Naive thymus-derived CD4-positive, alpha-beta T cell (primary cell): Measurements from ENCODE around the gene NAA20. TPM values are rescaled to one million over a fixed set of nuclear protein-coding genes. Genes with fewer than 3 reads are reported as not detected.
A peak's percentile ranks its signal among the peaks of the same experiment; 100 is the strongest.

ENCODE experiments used
- ATAC-seq: fragments of 150-1000 bp; cut with Tn5 transposase; 2 replicates; pipeline ENCODE4 v1.10.0; 2021; ENCODE audit warnings: mild to moderate bottlenecking, moderate library complexity
- CTCF ChIA-PET: fragments of 350-600 bp; sonication (Branson Sonifier 250); formaldehyde crosslinking; loops from one replicate; lab custom pipeline; 2021; ENCODE audit warnings: antibody characterized with exemption; lab: Charles Lee
- POLR2A ChIA-PET: fragments of 350-600 bp; sonication (Branson Sonifier 250); formaldehyde crosslinking; loops from one replicate; lab custom pipeline; 2021; ENCODE audit warnings: antibody characterized with exemption, inconsistent platforms; lab: Charles Lee
- DNase-seq, 9 donors: peaks; one replicate each; pipeline versions ENCODE4 v3.0.0 to v3.0.0-alpha.2; 2020 to 2022; ENCODE audit warnings: mixed read lengths in 1 of 9
- H3K27ac ChIP-seq: one replicate; pipeline ENCODE4 v1.7.0; 2013; ENCODE audit warnings: mild to moderate bottlenecking, low read depth, low read length, moderate library complexity
- H3K27me3 ChIP-seq, 2 donors: one replicate each; pipeline ENCODE4 v1.7.0; 2013; ENCODE audit warnings: low read length in 2 of 2, mild to moderate bottlenecking in 2 of 2, moderate library complexity in 2 of 2; ENCODE audit not compliant: control insufficient read depth in 2 of 2, insufficient read depth in 2 of 2
- H3K36me3 ChIP-seq, 3 experiments: 1 replicate in 2 of 3; 2 replicates in 1 of 3; pipeline ENCODE4 v1.7.0; 2013; ENCODE audit warnings: low read length in 3 of 3, mild to moderate bottlenecking in 3 of 3, moderate library complexity in 1 of 3; ENCODE audit not compliant: insufficient read depth in 3 of 3, control insufficient read depth in 2 of 3
- H3K4me1 ChIP-seq, 2 donors: one replicate each; pipeline ENCODE4 v1.7.0; 2013; ENCODE audit warnings: low read length in 2 of 2, mild to moderate bottlenecking in 2 of 2, moderate library complexity in 1 of 2; ENCODE audit not compliant: control insufficient read depth in 2 of 2, insufficient read depth in 2 of 2
- H3K4me3 ChIP-seq: 2 replicates; pipeline ENCODE4 v1.7.0; 2013; ENCODE audit warnings: mild to moderate bottlenecking, low read length
- H3K9me3 ChIP-seq, 3 experiments: 1 replicate in 2 of 3; 2 replicates in 1 of 3; pipeline ENCODE4 v1.7.0; 2013; ENCODE audit warnings: low read length in 3 of 3; ENCODE audit not compliant: control insufficient read depth in 2 of 3
- H3K27ac Mint-ChIP-seq, 9 donors: one replicate each; pipeline ENCODE4 v1.8.0; 2020 to 2022; ENCODE audit warnings: mixed read lengths in 9 of 9, mild to moderate bottlenecking in 8 of 9, moderate library complexity in 5 of 9, inconsistent platforms in 2 of 9
- H3K27me3 Mint-ChIP-seq, 5 donors: one replicate each; pipeline ENCODE4 v1.8.0; 2021 to 2022; ENCODE audit warnings: mixed read lengths in 5 of 5, mild to moderate bottlenecking in 1 of 5
- H3K36me3 Mint-ChIP-seq, 5 donors: one replicate each; pipeline ENCODE4 v1.8.0; 2020 to 2022; ENCODE audit warnings: mixed read lengths in 5 of 5, mild to moderate bottlenecking in 3 of 5, inconsistent platforms in 1 of 5
- H3K4me1 Mint-ChIP-seq, 7 donors: one replicate each; pipeline ENCODE4 v1.8.0; 2020 to 2022; ENCODE audit warnings: mixed read lengths in 7 of 7, mild to moderate bottlenecking in 3 of 7, inconsistent platforms in 1 of 7
- H3K4me3 Mint-ChIP-seq, 10 donors: one replicate each; pipeline ENCODE4 v1.8.0; 2020 to 2022; ENCODE audit warnings: mild to moderate bottlenecking in 10 of 10, mixed read lengths in 10 of 10, moderate library complexity in 6 of 10, inconsistent platforms in 2 of 10
- H3K9me3 Mint-ChIP-seq, 11 donors: one replicate each; pipeline ENCODE4 v1.8.0; 2020 to 2022; ENCODE audit warnings: mixed read lengths in 11 of 11, mild to moderate bottlenecking in 4 of 11, inconsistent platforms in 1 of 11, moderate library complexity in 1 of 11
- intact Hi-C, 2 donors: fragments of 100-400 bp; cut with micrococcal nuclease; formaldehyde crosslinking; loops; one replicate each; pipeline ENCODE4 v1.15.1; 2023
- polyA plus RNA-seq, 2 donors: library from polyadenylated mRNA; unstranded; fragments of 300-500 nt; fragmentation: Illumina TruSeq; gene quantifications; one replicate each; pipeline ENCODE4 v1.2.3, GENCODE V29; 2021
- total RNA-seq, 6 experiments: library from RNA in 5 of 6; stranded (reverse) in 5 of 6; gene quantifications; 1 replicate in 5 of 6; 2 replicates in 1 of 6; pipeline ENCODE4 v1.2.3 and lab custom pipeline; 2021 to 2026

NAA20 gene
- total and polyA plus RNA-seq, 7 experiments from 2014 or later, result 21.5 to 90.2 (median 29.6) TPM

GRCh38 chr20:19970256-19970765 lies 46.9 kb upstream of the NAA20 start:
- Histone ChIP-seq H3K4me3 (no peak overlapping the region), H3K4me1 (peaks cover 0 to 13% of the 10 kb centered on the region in 2 donors), H3K36me3 (no peaks in the 10 kb centered on the region), H3K9me3 (no peaks in the 10 kb centered on the region), H3K27ac (no peak overlapping the region), H3K27me3 (no peaks in the 10 kb centered on the region)
- Mint-ChIP-seq H3K27ac (no peak overlapping the region), H3K27me3 (peaks cover 0 to 3% (median 0%) of the 10 kb centered on the region in 5 donors), H3K36me3 (no peaks in the 10 kb centered on the region), H3K9me3 (peaks cover 0 to 3% (median 0%) of the 10 kb centered on the region in 11 donors), H3K4me1 (peaks cover 4 to 21% (median 15%) of the 10 kb centered on the region in 7 donors), H3K4me3 (no peak overlapping the region)
- CTCF ChIA-PET, result no interaction called here
- ATAC-seq (no peak), DNase-seq (no peak)
- intact Hi-C loops, result no loop called here
- POLR2A ChIA-PET, result no interaction called here

- Histone ChIP-seq H3K9me3 (no peaks in the 10 kb centered on the region), H3K27ac (no peak overlapping the region), H3K4me3 (no peak overlapping the region), H3K4me1 (peaks cover 0 to 13% of the 10 kb centered on the region in 2 donors), H3K36me3 (no peaks in the 10 kb centered on the region), H3K27me3 (no peaks in the 10 kb centered on the region)
- Mint-ChIP-seq H3K36me3 (no peaks in the 10 kb centered on the region), H3K27ac (no peak overlapping the region), H3K4me1 (peaks cover 4 to 21% (median 15%) of the 10 kb centered on the region in 7 donors), H3K9me3 (peaks cover 0 to 3% (median 0%) of the 10 kb centered on the region in 11 donors), H3K4me3 (no peak overlapping the region), H3K27me3 (peaks cover 0 to 3% (median 0%) of the 10 kb centered on the region in 5 donors)
- intact Hi-C loops, result no loop called here
- DNase-seq (no peak), ATAC-seq (no peak)
- ChIA-PET CTCF (no interaction called here), POLR2A (no interaction called here)
Observed at GRCh38 chr20:19971116-19971515, 46.0 kb upstream of the NAA20 start.

GRCh38 chr20:19973961-19974629 lies 43.1 kb upstream of the NAA20 start:
- Histone ChIP-seq H3K9me3 (no peaks in the 10 kb centered on the region), H3K27me3 (no peaks in the 10 kb centered on the region), H3K36me3 (no peaks in the 10 kb centered on the region), H3K27ac (no peak overlapping the region), H3K4me1 (peaks cover 0 to under 1% of the 10 kb centered on the region in 2 donors), H3K4me3 (no peak overlapping the region)
- ATAC-seq (peak; percentile 38), DNase-seq (no peak)
- Mint-ChIP-seq H3K4me1 (peaks cover 5 to 13% (median 12%) of the 10 kb centered on the region in 7 donors), H3K4me3 (no peak overlapping the region), H3K27me3 (peaks cover 0 to 3% (median 0%) of the 10 kb centered on the region in 5 donors), H3K36me3 (no peaks in the 10 kb centered on the region), H3K9me3 (peaks cover 0 to 3% (median 0%) of the 10 kb centered on the region in 11 donors), H3K27ac (no peak overlapping the region)
- intact Hi-C loops, result no loop called here
- ChIA-PET CTCF (no interaction called here), POLR2A (no interaction called here)

GRCh38 chr20:19974630-19975435 lies 42.3 kb upstream of the NAA20 start:
- Histone ChIP-seq H3K27me3 (no peaks in the 10 kb centered on the region), H3K9me3 (no peaks in the 10 kb centered on the region), H3K4me1 (no peaks in the 10 kb centered on the region), H3K36me3 (no peaks in the 10 kb centered on the region), H3K27ac (no peak overlapping the region), H3K4me3 (no peak overlapping the region)
- ChIA-PET POLR2A (no interaction called here), CTCF (no interaction called here)
- H3K4me1 Mint-ChIP-seq, result peaks cover 0 to 8% (median 7%) of the 10 kb centered on the region in 7 donors
- no peaks in the 10 kb centered on the region for H3K36me3 Mint-ChIP-seq
- no peak overlapping the region for H3K27ac Mint-ChIP-seq
- ATAC-seq (peak; percentile 82), DNase-seq (peak in 1 of 9 donors; percentile 30)
- intact Hi-C loops, result no loop called here
- no peak overlapping the region for H3K4me3 Mint-ChIP-seq
- peaks cover 0 to 2% (median 0%) of the 10 kb centered on the region in 11 donors for H3K9me3 Mint-ChIP-seq
- H3K27me3 Mint-ChIP-seq, result peaks cover 0 to 5% (median 0%) of the 10 kb centered on the region in 5 donors

- Mint-ChIP-seq H3K27ac (no peak overlapping the region), H3K27me3 (peaks cover 0 to 5% (median 0%) of the 10 kb centered on the region in 5 donors), H3K9me3 (peaks cover 0 to 2% (median 0%) of the 10 kb centered on the region in 11 donors), H3K36me3 (no peaks in the 10 kb centered on the region), H3K4me1 (peaks cover 0 to 8% (median 7%) of the 10 kb centered on the region in 7 donors), H3K4me3 (no peak overlapping the region)
- Histone ChIP-seq H3K36me3 (no peaks in the 10 kb centered on the region), H3K9me3 (no peaks in the 10 kb centered on the region), H3K27me3 (no peaks in the 10 kb centered on the region), H3K4me1 (no peaks in the 10 kb centered on the region), H3K4me3 (no peak overlapping the region), H3K27ac (no peak overlapping the region)
- ChIA-PET CTCF (no interaction called here), POLR2A (no interaction called here)
- DNase-seq (no peak), ATAC-seq (no peak)
- intact Hi-C loops, result no loop called here
Observed at GRCh38 chr20:19975436-19975799, 41.7 kb upstream of the NAA20 start.

- peaks cover 0 to 8% (median 7%) of the 10 kb centered on the region in 7 donors for H3K4me1 Mint-ChIP-seq
- H3K27ac Mint-ChIP-seq, result peak overlapping the region in 1 of 9 donors; percentile 73
- H3K4me3 ChIP-seq, result no peak overlapping the region
- no peak overlapping the region for H3K27ac ChIP-seq
- H3K4me1 ChIP-seq, result no peaks in the 10 kb centered on the region
- ATAC-seq (no peak), DNase-seq (no peak)
- ChIA-PET POLR2A (no interaction called here), CTCF (no interaction called here)
- intact Hi-C loops, result no loop called here
- H3K36me3 ChIP-seq, result no peaks in the 10 kb centered on the region
- H3K9me3 Mint-ChIP-seq, result peaks cover 0 to 2% (median 0%) of the 10 kb centered on the region in 11 donors
- H3K27me3 ChIP-seq, result no peaks in the 10 kb centered on the region
- peaks cover 0 to 5% (median 0%) of the 10 kb centered on the region in 5 donors for H3K27me3 Mint-ChIP-seq
- no peak overlapping the region for H3K4me3 Mint-ChIP-seq
- H3K36me3 Mint-ChIP-seq, result no peaks in the 10 kb centered on the region
- H3K9me3 ChIP-seq, result no peaks in the 10 kb centered on the region
Observed at GRCh38 chr20:19975901-19976300, 41.3 kb upstream of the NAA20 start.
